Suppressor macrophage treated with lipopolysaccharide for 1 hour (primary cell): ENCODE results near the gene XKR8.

ENCODE experiments used
- DNase-seq, 3 donors: peaks; one replicate each; pipeline ENCODE4 v3.0.0-alpha.2; 2020 to 2022

XKR8 gene, protein sequence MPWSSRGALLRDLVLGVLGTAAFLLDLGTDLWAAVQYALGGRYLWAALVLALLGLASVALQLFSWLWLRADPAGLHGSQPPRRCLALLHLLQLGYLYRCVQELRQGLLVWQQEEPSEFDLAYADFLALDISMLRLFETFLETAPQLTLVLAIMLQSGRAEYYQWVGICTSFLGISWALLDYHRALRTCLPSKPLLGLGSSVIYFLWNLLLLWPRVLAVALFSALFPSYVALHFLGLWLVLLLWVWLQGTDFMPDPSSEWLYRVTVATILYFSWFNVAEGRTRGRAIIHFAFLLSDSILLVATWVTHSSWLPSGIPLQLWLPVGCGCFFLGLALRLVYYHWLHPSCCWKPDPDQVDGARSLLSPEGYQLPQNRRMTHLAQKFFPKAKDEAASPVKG

GRCh38 chr1:27959792-27960603 lies at the start of gene XKR8:
Gene XKR8 (plus strand): TSS chr1:27959973. CDS start chr1:27960070, 97 bp downstream.
- peak; percentile 89 to 95 (median 90) for DNase-seq

DNA sequence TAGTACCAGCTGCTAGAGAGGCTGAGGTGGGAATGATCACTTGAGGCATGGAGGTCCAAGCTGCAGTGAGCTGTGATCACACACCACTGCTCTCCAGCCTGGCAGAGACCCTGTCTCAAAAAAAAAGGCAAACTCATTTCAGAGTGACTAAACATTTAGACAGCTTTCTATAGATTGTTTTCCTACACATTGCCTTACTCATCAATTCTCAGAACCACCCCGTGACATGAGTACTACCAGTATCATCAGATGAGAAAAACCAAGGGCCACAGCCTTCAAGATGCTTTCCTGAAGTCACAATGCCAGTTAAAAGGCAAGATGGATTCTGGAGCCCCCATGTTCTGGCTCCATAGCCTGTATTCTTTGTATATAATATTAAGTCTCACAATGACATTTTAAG lies 47.3 kb upstream of the XKR8 start:
- DNase-seq: no peak

GRCh38 chr1:27915082-27915575 lies 44.6 kb upstream of the XKR8 start:
- DNase-seq: no peak

DNA sequence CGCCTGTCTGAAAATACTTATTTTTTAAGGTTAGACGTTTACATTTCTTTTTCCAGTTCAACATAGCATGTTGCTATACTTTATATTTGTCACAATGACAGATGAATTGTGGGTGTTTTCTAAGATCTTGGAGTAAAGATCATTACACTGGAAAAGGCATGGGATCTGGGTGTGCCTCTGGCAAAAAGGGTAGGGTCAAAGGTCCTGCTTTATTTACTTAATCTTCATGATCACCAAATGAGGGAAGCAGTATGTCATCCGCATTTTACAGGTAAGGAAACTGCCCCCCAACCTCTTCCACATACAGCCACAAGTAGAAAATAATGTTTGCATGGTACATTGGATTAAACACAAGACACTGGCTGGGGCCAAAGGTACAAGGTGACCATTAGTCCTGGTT lies 37.5 kb upstream of the XKR8 start:
- no peak for DNase-seq

GRCh38 chr1:27928216-27928954 lies 31.4 kb upstream of the XKR8 start:
- DNase-seq: peak in 1 of 3 donors; percentile 10

GRCh38 chr1:27931184-27931583 lies 28.6 kb upstream of the XKR8 start:
- no peak for DNase-seq

GRCh38 chr1:27931759-27932158 lies 28.0 kb upstream of the XKR8 start:
- DNase-seq: peak; percentile 55 to 70 (median 67)

GRCh38 chr1:27934818-27935549 lies 24.8 kb upstream of the XKR8 start, which contains the start of gene SMPDL3B:
Gene SMPDL3B (plus strand): TSS chr1:27935000. CDS start chr1:27935184, 184 bp downstream.
- DNase-seq: peak in 2 of 3 donors; percentile 13 to 19

GRCh38 chr1:27935721-27936120 lies 24.1 kb upstream of the XKR8 start:
- DNase-seq: no peak

DNA sequence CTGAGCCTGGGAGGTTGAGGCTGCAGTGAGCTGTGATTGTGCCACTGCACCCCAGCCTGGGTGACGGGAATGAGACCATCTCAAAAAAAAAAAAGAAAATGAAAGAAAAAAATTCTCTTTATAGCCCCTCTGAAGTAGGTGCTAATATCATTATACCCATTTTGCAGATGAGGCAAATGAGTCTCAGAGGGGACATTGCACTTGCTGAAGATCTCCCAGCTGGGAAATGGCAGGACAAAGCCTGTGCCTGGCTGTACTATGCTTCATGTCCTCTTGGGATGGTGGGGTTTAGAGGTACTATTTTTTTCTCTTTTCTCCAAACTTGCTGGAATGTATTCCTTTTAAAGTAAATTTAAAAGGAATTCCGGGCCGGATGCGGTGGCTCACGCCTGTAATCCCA lies 23.4 kb upstream of the XKR8 start:
- DNase-seq: no peak

DNA sequence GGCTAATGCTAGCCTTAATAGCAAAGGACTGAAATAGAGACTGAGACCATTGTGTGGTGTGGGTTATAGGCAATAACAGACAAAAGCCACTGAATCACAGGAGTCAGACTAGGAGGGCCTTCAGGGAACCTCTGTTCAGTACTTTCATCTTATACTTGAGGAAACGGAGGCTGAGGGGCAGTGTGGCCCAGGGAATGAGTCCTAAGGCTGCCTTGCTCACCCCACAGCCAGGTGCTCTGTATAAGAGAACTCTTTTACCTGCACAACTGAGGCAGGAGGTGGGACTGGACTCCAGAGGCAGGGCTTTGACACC lies 22.3 kb upstream of the XKR8 start:
- no peak for DNase-seq

GRCh38 chr1:27938488-27938887 lies 21.3 kb upstream of the XKR8 start:
- DNase-seq: no peak

GRCh38 chr1:27940297-27940696 lies 19.5 kb upstream of the XKR8 start:
- DNase-seq: peak; percentile 75 to 88 (median 76)

GRCh38 chr1:27940870-27941560 lies 18.8 kb upstream of the XKR8 start:
- no peak for DNase-seq

DNA sequence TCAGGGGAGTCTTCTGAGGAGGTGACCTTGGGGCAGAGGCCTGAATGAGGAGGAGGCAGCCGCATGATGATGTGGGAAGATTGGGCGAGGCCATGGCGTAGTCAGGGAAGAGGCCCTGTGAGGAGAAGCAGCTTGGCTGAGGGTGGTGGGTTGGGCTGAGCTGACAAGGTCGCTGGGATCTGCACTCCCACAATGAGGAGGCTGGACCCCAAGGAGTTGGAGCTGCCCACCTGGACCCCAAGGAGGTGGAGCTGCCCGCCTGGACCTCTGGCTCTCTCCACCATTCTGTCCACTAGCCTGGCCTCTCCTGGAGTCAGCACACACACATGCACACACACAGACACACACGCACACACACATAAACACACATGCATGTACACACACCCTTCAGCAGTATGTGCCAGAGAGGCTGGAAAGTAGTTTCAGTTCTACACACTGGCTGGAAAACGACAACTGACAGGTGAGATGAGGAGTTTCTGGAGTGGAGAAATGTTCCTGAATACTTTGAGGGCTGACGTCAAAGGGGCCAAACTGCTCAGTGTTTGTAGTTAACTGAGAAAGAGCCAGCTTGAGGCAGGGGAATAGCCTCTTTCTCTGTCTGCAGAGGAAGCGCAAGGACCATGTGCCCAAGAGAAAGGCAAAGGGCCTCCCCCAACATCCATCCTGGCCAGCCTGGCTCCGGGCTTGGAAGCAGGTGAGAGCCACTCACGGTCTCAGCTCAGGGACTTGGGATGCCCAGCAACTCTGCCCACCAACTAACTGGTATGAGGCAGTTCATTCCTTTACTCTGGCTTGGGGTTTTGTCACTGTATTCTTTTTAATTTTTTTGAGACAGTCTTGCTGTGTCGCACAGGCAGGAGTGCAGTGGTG lies 17.9 kb upstream of the XKR8 start:
- no peak for DNase-seq

- no peak for DNase-seq
These were observed 14.8 kb upstream of the XKR8 start for GRCh38 chr1:27945020-27945419.

DNA sequence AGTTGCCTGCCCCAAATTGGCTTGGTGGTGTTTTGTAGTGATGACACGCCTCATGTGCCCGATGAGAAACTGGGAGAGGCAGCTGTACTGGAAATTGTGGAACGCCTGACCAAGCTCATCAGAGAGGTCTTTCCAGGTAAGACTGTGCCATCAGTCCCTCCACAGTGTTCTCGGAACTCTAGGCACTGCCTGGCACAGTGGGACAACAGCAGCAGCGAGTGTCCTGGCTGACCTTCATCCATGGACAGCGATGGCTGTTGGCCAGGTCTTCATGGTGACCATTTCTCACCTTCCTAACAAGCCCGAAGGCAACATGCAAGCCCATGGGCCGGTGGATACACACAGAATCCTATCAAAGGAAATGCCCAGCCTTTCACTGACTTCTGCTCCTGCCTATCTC lies 10.7 kb upstream of the XKR8 start:
- DNase-seq: no peak

GRCh38 chr1:27951396-27951795 lies 8.4 kb upstream of the XKR8 start:
- DNase-seq: no peak

DNA sequence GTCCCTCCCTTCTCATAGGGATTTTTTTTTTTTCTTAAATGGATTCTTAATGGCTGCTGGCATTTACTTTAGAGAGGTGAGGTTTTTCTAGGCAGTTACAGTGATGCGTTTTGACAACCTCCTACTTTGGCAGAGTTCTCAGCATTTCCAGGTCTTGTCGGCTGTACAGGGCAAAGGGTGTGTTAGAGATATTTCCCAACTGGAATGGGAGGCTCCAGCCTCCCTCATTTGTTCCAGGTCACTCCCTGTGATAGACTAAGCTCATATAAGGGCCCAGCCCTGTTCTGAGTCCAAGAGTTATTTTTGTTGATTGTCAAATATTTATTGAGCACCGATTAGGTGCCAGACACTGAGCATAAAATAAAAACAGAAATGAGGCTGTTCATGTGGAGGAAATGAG lies 7.6 kb upstream of the XKR8 start:
- no peak for DNase-seq

- no peak for DNase-seq
These were observed 5.6 kb upstream of the XKR8 start for GRCh38 chr1:27954186-27954585.

DNA sequence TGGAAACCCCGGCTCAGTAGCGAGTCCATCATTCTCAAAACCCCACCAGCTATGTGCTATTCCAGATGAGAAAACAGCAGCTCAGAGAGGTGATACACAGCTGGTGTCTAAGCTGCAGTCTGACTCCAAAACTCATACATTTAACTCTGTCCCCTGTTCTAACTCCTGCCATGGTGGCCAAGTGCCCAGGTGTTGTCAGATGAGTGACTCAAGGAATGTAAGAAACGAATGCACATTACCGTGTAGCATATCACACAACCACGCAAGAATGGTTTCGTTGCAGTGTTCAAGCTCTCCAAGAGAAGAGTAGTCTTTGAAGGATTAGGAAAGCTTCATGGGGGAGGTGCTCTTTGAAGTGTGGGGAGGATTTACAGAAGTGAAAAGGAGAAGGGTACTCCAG lies 4.7 kb upstream of the XKR8 start:
- DNase-seq: no peak
